T-helper 1 cell treated with Interleukin-12 subunit alpha and Interleukin-12 subunit beta and Interleukin-4 antibody, amounts not matched to agents 30 ng/mL and 1 ng/mL, for 36 hours (primary cell): ENCODE results near the gene ALPI. TPM values are rescaled to one million over a fixed set of nuclear protein-coding genes. Genes with fewer than 3 reads are reported as not detected.

Experiments used
- intact Hi-C: fragments of 100-400 bp; cut with micrococcal nuclease; formaldehyde crosslinking; loops from one replicate; pipeline ENCODE4 v1.15.1; 2024
- total RNA-seq: library from RNA; stranded (reverse); gene quantifications from 2 replicates; pipeline ENCODE4 v1.2.3, GENCODE V29; 2022

ALPI gene
- total RNA-seq, 1 donor from 2014 or later: not detected

DNA sequence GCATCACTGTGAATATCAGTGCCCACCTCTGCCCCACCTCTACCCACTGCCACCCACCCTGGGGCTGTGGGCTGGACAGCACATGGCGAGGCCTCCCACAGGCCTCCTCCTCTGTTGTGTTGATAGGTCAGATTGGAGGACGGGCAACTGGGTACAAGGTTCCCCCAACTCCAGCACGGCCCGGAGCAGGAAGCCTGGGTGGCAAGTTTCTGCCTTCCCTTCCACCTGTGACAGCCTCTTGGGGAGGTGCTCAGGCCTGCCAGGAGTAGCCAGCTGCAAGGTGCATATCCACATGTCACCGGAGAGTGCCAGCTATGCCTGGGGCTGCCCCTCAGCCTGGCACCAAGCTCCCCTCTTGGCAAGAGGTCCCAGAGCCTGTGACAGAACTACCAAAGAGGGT, 38.6 kb downstream of the ALPI start:
- intact Hi-C loops: no loop called here

DNA sequence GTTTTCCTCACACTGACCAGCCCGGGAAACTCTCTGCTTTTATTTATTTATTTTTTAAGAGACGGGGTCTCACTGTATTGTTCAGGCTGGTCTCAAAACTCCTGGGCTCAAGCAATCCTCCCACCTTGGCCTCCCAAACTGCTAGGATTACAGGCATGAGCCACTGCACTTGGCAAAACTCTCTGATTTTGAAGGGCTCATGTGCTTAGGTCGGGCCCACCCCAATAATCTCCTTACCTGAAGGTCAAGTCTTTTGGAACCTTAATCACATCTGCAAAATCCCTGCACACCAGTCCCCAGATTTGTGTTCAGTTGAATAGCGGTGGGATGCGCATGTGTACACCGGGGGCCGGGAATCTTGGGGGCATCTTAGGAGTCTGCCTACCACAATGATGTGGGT, 39.3 kb downstream of the ALPI start:
- intact Hi-C loops: no loop called here

GRCh38 chr2:232496501-232497270, 40.7 kb downstream of the ALPI start:
- intact Hi-C loops: no loop called here

DNA sequence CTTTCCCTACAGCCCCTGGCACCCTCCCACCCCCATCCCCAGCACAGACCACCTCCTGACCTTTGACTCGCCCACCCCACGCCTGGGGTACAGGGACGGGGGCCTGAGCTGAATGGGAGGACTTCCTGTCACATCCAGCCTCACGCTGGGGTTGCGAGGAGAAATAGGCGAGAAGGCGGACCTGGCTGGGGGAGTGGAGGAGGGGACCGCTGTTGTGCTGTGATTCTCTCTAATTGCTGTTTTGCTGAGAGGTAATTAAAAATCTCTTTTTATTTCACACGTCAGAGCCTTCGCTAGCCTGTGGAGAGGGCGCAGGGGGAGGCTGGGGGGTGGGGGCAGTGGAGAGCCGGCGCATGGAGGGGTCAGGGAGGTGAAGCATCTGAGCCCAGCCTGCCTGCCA, 41.4 kb downstream of the ALPI start:
- intact Hi-C loops: no loop called here

- intact Hi-C loops: no loop called here
Measured at GRCh38 chr2:232498452-232498851, 42.5 kb downstream of the ALPI start.

DNA sequence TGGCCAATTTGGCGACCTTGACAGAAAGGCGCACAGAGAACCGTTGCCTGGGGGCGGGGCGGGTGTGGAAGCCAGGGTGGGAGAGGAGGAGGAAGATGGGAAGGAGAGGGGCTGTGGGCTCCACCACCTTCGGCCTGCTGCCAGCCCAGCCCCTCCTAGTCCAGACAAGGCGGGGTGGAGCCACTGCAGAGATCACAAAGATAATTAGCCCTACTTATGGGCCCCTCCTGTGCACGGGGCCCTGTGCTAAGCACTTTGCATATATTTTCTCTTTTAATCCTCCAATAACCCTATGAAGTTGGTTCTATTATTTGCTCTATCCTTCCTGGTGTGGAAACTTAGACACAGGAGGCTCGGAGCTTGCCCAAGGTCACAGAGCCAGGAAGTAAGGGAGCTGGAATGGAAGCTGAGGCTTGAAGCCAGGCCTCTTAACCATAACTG, 45.4 kb downstream of the ALPI start:
- intact Hi-C loops: no loop called here

- intact Hi-C loops: no loop called here
Measured at GRCh38 chr2:232501794-232502390, 45.9 kb downstream of the ALPI start.

DNA sequence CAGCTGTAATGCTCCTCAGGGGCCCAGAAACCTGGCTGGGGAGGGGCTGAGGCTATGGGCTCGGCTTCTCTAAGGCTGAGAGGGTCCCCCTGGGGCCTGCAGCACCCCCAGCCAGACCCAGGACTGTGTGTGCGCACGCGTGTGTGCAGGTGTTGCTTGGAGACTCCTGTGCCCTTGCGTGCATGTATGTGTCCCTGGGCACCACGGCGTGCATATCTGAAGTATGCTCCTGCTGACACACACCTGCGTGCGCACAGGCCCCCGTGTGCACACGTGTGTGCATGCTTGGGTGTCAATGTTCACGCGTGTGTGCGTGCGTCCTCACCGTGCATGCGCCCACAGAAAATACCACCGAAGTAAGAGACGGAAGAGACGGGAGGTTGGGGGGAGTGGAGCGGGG, 46.6 kb downstream of the ALPI start:
- intact Hi-C loops: no loop called here

DNA sequence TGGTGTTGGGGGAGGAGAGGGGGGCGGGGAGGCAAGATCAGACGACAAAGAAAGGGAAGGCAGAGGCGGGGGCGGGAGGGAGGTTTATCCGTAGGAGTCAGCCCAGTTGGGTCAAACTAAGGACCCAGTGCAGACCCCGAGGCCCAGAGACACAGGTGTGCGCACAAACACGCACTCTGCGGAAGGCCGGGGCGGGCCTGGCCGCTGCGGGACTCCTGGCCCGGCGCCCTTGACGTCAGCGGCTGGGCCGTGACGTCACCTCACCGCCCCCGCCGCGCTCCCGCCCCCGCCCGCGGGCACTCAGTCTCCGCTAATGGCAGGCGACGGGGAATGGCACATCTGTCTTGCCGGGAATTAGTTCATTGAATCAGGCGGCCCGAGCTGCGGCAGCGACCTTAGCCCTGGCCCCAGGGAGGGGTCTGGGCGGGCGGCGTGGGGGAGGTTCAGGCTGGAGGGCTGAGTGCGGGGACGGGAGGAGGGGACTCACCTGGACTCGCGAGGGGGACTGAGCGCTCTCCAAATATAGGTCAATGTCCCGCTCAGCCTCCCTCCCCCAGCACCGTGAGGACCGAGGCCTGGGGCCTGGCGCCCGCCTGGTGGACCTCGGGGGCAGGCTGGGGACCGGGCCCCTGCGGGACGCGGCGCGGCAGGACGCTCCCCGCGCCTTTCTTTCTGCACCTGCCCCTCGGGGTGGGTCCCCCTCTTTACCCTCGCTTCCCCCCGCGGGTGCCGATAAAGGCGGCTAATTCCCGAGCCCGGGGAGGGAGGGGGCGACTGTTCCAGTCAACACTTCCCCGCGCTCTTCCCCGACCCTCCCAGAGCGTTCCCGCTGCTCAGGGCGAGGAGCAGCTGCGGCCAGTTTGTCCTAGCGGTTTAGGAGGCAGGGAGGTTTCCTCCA, 47.2 kb downstream of the ALPI start:
- intact Hi-C loops: no loop called here

DNA sequence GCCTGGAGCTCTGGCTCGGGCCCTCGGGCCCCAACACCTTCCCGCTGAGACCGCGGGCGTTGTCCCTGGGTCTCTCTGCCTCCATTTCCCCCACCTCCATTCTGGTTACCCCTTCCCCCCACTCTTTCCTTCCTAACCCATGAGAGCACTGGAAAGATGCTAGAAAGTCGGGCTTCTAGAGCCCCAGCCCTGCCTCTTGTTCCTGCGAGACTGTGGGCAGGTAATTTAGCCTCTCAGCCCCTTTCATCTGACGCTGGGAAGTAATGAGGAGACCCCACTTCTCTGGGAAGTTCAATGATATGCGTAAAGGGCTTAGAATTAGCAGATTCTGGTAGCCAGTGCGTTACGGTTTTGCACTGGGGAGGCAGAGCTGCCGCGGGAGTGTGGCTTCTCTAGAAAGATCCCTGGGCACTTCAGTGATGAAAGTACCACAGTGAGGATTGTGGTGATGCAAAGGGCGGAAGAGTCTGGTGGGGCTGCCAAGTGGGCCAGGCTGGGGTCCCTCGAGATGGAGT, 47.9 kb downstream of the ALPI start:
- intact Hi-C loops: no loop called here

GRCh38 chr2:232504438-232504837, 48.5 kb downstream of the ALPI start:
- intact Hi-C loops: no loop called here

- intact Hi-C loops: no loop called here
Measured at GRCh38 chr2:232505856-232506255, 49.9 kb downstream of the ALPI start.

GRCh38 chr2:232506709-232507108, 50.8 kb downstream of the ALPI start:
- intact Hi-C loops: no loop called here

GRCh38 chr2:232508251-232508650, 52.3 kb downstream of the ALPI start:
- intact Hi-C loops: no loop called here

Other genes with a start within 250 kb of the ALPI start
- not detected in 2 replicates for gene ALPP, start 77.4 kb upstream of the ALPI start, total RNA-seq
- not detected in 2 replicates for gene ALPG, start 49.3 kb upstream of the ALPI start, total RNA-seq
- not detected in 2 replicates for gene ECEL1, start 31.7 kb downstream of the ALPI start, total RNA-seq
- not detected in 2 replicates for gene PRSS56, start 64.2 kb downstream of the ALPI start, total RNA-seq
- gene CHRND, start 70.0 kb downstream of the ALPI start, total RNA-seq: not detected in 2 replicates
- not detected in 2 replicates for gene CHRNG, start 83.5 kb downstream of the ALPI start, total RNA-seq
- gene TIGD1, start 94.4 kb downstream of the ALPI start, total RNA-seq: 7.1 and 8.2 TPM in 2 replicates
- 87.5 and 88.7 TPM in 2 replicates for gene EIF4E2, start 94.5 kb downstream of the ALPI start, total RNA-seq
- gene EFHD1, start 177.5 kb downstream of the ALPI start, total RNA-seq: 0.86 and 1.3 TPM in 2 replicates
- 75.2 and 75.7 TPM in 2 replicates for gene GIGYF2, start 241.2 kb downstream of the ALPI start, total RNA-seq